Adipose tissue (tissue), 3 donors: ENCODE measurements around the gene CSDE1. TPM values are rescaled to one million over a fixed set of nuclear protein-coding genes. Genes with fewer than 3 reads are reported as not detected.

Source experiments
- H3K27ac ChIP-seq: one replicate; pipeline ENCODE4 v1.5.1; 2013; ENCODE audit warnings: low read depth, low read length
- WGBS, 3 donors: extraction: QIAGEN DNeasy Blood & Tissue Kit; methylation state at CpG; one replicate each; pipeline ENCODE4 v1.1.7; 2013; 5-methylcytosine and 5-hydroxymethylcytosine counted together
- polyA plus RNA-seq, 3 donors: library from polyadenylated mRNA; stranded (reverse); fragments of 200-250 nt; gene quantifications; one replicate each; pipeline ENCODE4 v1.2.3, GENCODE V29; 2013
- donor health status: healthy with polysubstance abuse.
- donor health status: Bipolar disorder and iron deficiency.
- donor health status: healthy.

Gene CSDE1
- polyA plus RNA-seq, 3 donors = 131 to 329 (median 255) TPM

- 83 to 89% (median 87%) methylated on average over 7 of the region's 7 CpGs for WGBS, 3 donors
- H3K27ac ChIP-seq = no peak overlapping the region
Measured at GRCh38 chr1:114671939-114672275, 85.9 kb downstream of the CSDE1 start.

- no peak overlapping the region for H3K27ac ChIP-seq
- 61 to 69% (median 68%) methylated on average over 9 of the region's 9 CpGs for WGBS, 3 donors
Measured at GRCh38 chr1:114671011-114671938, 86.5 kb downstream of the CSDE1 start.

DNA sequence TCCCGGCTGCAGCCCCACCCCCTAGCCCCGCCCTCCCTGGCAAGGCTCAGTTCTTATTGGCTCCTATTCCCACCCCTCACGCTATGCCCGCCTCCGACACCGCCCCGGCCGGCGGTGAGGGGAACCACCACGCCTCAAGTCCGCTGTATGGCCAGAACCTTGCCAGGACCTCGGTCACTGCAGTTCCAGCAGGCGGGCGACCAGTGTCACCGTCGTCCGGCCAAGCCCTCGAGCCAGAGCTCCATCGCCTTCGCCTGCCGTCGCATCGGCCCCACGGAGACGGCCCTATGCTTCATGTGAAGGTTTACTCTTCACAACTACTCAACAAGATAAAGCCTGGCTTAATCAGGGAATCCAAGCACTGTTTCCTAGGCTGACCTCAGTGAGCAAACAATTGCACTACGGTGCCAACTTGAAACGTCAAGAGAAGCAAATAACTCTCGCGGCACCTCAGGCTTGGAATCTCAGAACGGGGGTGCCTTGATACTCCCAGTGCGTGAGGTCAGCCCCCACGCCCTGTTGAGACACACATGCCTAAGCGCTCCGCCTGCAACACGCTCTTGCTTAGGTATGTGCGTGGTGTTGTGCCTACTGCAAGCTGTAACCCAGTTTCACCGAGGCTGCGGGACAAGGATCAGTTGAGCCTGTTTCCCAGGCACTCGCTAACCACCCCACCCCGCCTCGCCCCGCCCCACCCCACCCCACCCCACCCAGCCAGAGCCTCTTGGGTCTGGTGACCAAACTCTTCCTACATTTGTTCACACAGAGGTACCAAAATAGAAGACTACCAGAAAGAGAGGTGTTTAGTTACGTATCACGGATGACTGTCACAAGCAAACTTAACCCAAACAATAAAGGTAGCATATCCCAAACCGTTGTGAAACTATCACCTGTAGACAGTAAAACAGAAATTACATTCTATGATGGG lies 87.4 kb downstream of the CSDE1 start:
- no peak overlapping the region for H3K27ac ChIP-seq
- 3 to 5% (median 3%) methylated on average over 45 of the region's 45 CpGs for WGBS, 3 donors

- no peak within 1 kb of the TSS for H3K27ac ChIP-seq
- 0 to 1% (median 0%) methylated on average over 50 of the region's 50 CpGs for WGBS, 3 donors
Measured at GRCh38 chr1:114669562-114670082, 88.2 kb downstream of the CSDE1 start, which contains the start of gene DENND2C. DENND2C (minus strand) TSS chr1:114670049; CDS start chr1:114625984, 44,065 bp downstream.

GRCh38 chr1:114668784-114669561 lies 88.8 kb downstream of the CSDE1 start:
- no peak overlapping the region for H3K27ac ChIP-seq
- 21 to 51% (median 46%) methylated on average over 13 of the region's 13 CpGs for WGBS, 3 donors

- WGBS, 3 donors = 74 to 82% (median 77%) methylated on average over 4 of the region's 4 CpGs
- no peak overlapping the region for H3K27ac ChIP-seq
Measured at GRCh38 chr1:114668373-114668772, 89.4 kb downstream of the CSDE1 start.

- H3K27ac ChIP-seq = no peak overlapping the region
- WGBS, 3 donors = 87 to 92% (median 89%) methylated on average over 3 of the region's 3 CpGs
Measured at GRCh38 chr1:114666954-114667353, 90.8 kb downstream of the CSDE1 start.

Other genes starting within 250 kb of the CSDE1 start
- 1 to 10 TPM; 5.4 to 7.2 (median 7.0) TPM for gene TRIM33, start 246.8 kb downstream of the CSDE1 start, polyA plus RNA-seq
- gene BCAS2, start 176.4 kb downstream of the CSDE1 start, polyA plus RNA-seq = 10 to 100 TPM; 19.1 to 57.4 (median 29.3) TPM
- gene DENND2C, start 87.9 kb downstream of the CSDE1 start, polyA plus RNA-seq = 1 to 10 TPM; 1.1 to 1.3 (median 1.2) TPM
- under 1 TPM in 1 of 3 donors, not detected in 2; 0.03 TPM for gene AMPD1, start 62.4 kb downstream of the CSDE1 start, polyA plus RNA-seq
- 10 to 100 TPM in 2 of 3 donors, 1 to 10 TPM in 1; 7.2 to 19.6 (median 14.6) TPM for gene NRAS, start 41.2 kb downstream of the CSDE1 start, polyA plus RNA-seq
- gene SIKE1, start 22.7 kb upstream of the CSDE1 start, polyA plus RNA-seq = 10 to 100 TPM; 10.5 to 21.2 (median 19.1) TPM
- under 1 TPM in 1 of 3 donors, not detected in 2; 0.21 TPM for gene SYCP1, start 96.9 kb upstream of the CSDE1 start, polyA plus RNA-seq